HepG2 (cell line): ENCODE data around the gene UBE2H. TPM values are rescaled to one million over a fixed set of nuclear protein-coding genes. Genes with fewer than 3 reads are reported as not detected.
"Not testable (repeated sequence)": the region's sequence is repeated elsewhere in the genome, so short reads cannot be mapped to it uniquely, and the experiment has no call there.

ENCODE experiments used
- ATAC-seq: fragments of 200-7000 bp; cut with Tn5 transposase; 3 replicates; pipeline ENCODE4 v1.9.1; 2020; ENCODE audit warnings: mild to moderate bottlenecking, moderate library complexity
- BruUV-seq: library from RNA; stranded (reverse); fragments of 400-500 nt; replicated peaks from 2 replicates; lab custom pipeline; 2021; lab: Mats Ljungman, UMichigan
- CTCF ChIA-PET: fragments of 300-600 bp; formaldehyde crosslinking; extraction: SDS; loops from one replicate; lab custom pipeline; 2021; ENCODE audit warnings: low total read pairs, inconsistent platforms, low intra/inter-chr PET ratio; lab: Yijun Ruan, JAX
- POLR2A ChIA-PET: fragments of 350-600 bp; sonication (Branson Sonifier 250); formaldehyde crosslinking; loops from one replicate; lab custom pipeline; 2020; ENCODE audit warnings: antibody characterized with exemption, inconsistent platforms; lab: Yijun Ruan, JAX
- DNase-seq: peaks from one replicate; pipeline ENCODE4 v3.0.0-alpha.2; 2015; ENCODE audit warnings: low spot score
- FAIRE-seq: peaks from 3 replicates; lab custom pipeline; 2011; peaks lifted over from hg19 to GRCh38; lab: Jason Lieb, UNC
- H2AFZ ChIP-seq: one replicate; pipeline ENCODE4 v1.6.1; 2011; ENCODE audit warnings: low read length, inconsistent platforms
- H3K27ac ChIP-seq: fragments of 300-600 bp; 3 replicates; pipeline ENCODE4 v1.8.0; 2011; ENCODE audit warnings: mixed run types, mild to moderate bottlenecking, mixed read lengths, low read length, inconsistent platforms; ENCODE audit not compliant: insufficient read depth; ENCODE audit errors: extremely low read length
- H3K27me3 ChIP-seq, 2 experiments: fragments of 200-600 bp in 1 of 2; 2 replicates in 1 of 2; 3 replicates in 1 of 2; pipeline versions ENCODE4 v1.6.0 to v1.8.0; 2011; ENCODE audit warnings: low read length in 2 of 2, mild to moderate bottlenecking in 2 of 2, moderate library complexity in 2 of 2, inconsistent platforms in 1 of 2; ENCODE audit not compliant: insufficient read depth in 2 of 2, control insufficient read depth in 1 of 2
- H3K36me3 ChIP-seq, 2 experiments: fragments of 200-600 bp in 1 of 2; replicated peaks in 1 of 2; 2 replicates in 1 of 2; 3 replicates in 1 of 2; pipeline versions ENCODE4 v1.5.1 to v1.8.0; 2011; ENCODE audit warnings: low read length in 2 of 2, inconsistent platforms in 1 of 2; ENCODE audit not compliant: insufficient read depth in 2 of 2, control insufficient read depth in 1 of 2
- H3K4me1 ChIP-seq: 2 replicates; pipeline ENCODE4 v1.5.1; 2012; ENCODE audit warnings: low read length, inconsistent platforms; ENCODE audit not compliant: insufficient read depth
- H3K4me2 ChIP-seq: 2 replicates; pipeline ENCODE4 v1.6.0; 2011; ENCODE audit warnings: low read depth, low read length, inconsistent platforms
- H3K4me3 ChIP-seq, 3 experiments: fragments of 200-600 bp in 1 of 3; sonication (generic), shearing (Covaris generic) in 1 of 3; replicated peaks in 1 of 3; 2 replicates each; pipeline ENCODE4 v1.5.1; 2011 to 2016; ENCODE audit warnings: low read length in 3 of 3, inconsistent platforms in 2 of 3, low read depth in 2 of 3, mild to moderate bottlenecking in 2 of 3, control low read depth in 1 of 3, mixed read lengths in 1 of 3; ENCODE audit not compliant: insufficient read depth in 1 of 3
- H3K79me2 ChIP-seq: one replicate; pipeline ENCODE4 v1.6.1; 2011; ENCODE audit warnings: low read length, inconsistent platforms; ENCODE audit not compliant: insufficient read depth
- H3K9ac ChIP-seq: 2 replicates; pipeline ENCODE4 v1.6.0; 2011; ENCODE audit warnings: mild to moderate bottlenecking, low read depth, low read length, inconsistent platforms; ENCODE audit not compliant: insufficient read depth
- H3K9me3 ChIP-seq: 2 replicates; pipeline ENCODE4 v1.5.1; 2012; ENCODE audit warnings: mild to moderate bottlenecking, low read length
- H4K20me1 ChIP-seq: 2 replicates; pipeline ENCODE4 v1.6.0; 2011; ENCODE audit warnings: inconsistent platforms, mild to moderate bottlenecking, low read length, moderate library complexity; ENCODE audit not compliant: insufficient read depth
- MAFK ChIP-seq, 2 experiments: IDR thresholded peaks in 1 of 2; conservative IDR thresholded peaks in 1 of 2; 2 replicates each; pipeline ENCODE4 v1.6.1; 2011; ENCODE audit warnings: improper control_type of control experiment in 2 of 2, low read length in 2 of 2
- ZNF12 ChIP-seq: sonication (generic); formaldehyde crosslinking; IDR thresholded peaks from 2 replicates; pipeline ENCODE4 v1.5.0; 2020; ENCODE audit warnings: missing genetic modification reagents
- WGBS: methylation state at CpG from one replicate; pipeline ENCODE4 v1.1.6; 2017; ENCODE audit warnings: low lambda C conversion rate; 5-methylcytosine and 5-hydroxymethylcytosine counted together
- in situ Hi-C: cut with HindIII; loops from 2 replicates; pipeline ENCODE4 v1.10.0; 2017; ENCODE audit warnings: low pct_unique_long_range_greater_than_20kb; ENCODE audit not compliant: extremely low pct_ligation_motif_present
- intact Hi-C: fragments of 100-400 bp; cut with micrococcal nuclease; formaldehyde crosslinking; loops from one replicate; pipeline ENCODE4 v1.10.0; 2022; ENCODE audit not compliant: unreplicated experiment
- polyA plus RNA-seq, 8 experiments: library from polyadenylated mRNA; depleted of rRNA in 3 of 8; stranded (reverse) in 7 of 8; unstranded in 1 of 8; fragments of >200 nt; fragmentation: Illumina TruSeq in 4 of 8; extraction: Trizol in 4 of 8; gene quantifications; 2 replicates each; pipeline versions ENCODE4 v1.2.1 to v1.2.3, GENCODE V29; 2011 to 2016; ENCODE audit warnings: low read depth in 4 of 8, missing spikeins in 1 of 8, mixed read lengths in 1 of 8; ENCODE audit not compliant: insufficient read depth in 1 of 8
- total RNA-seq, 5 experiments: library from RNA; depleted of rRNA; stranded (reverse); fragments of >200 nt; fragmentation: Illumina TruSeq; extraction: Trizol; gene quantifications; 2 replicates each; pipeline ENCODE4 v1.2.3, GENCODE V29; 2016; ENCODE audit warnings: low read depth in 1 of 5

The UBE2H gene
- total and polyA plus RNA-seq, 2 of the 13 experiments (the other 11 are each of a cell fraction or from before 2014, with no cell fraction given) = 15.5 to 40.1 TPM

- ATAC-seq (no peak), FAIRE-seq (no peak), DNase-seq (no peak)
- in situ Hi-C loops = no loop called here
- H3K9ac ChIP-seq = no peak overlapping the region
- no TSS peak for BruUV-seq
- H3K27me3 ChIP-seq = no peaks in the 10 kb centered on the region
- H3K9me3 ChIP-seq = no peaks in the 10 kb centered on the region
- H3K4me2 ChIP-seq = no peak overlapping the region
- no peak overlapping the region for H3K4me3 ChIP-seq
- no peak for TF ChIP-seq ZNF12 (CRISPR knock-in tag)
- 0 out of 4 replicates have a peak, but pooled peaks have one; percentile 4 to 13 for TF ChIP-seq MAFK (conservative IDR thresholded peaks at IDR 0.05 in 1 of 2, IDR thresholded peaks at IDR 0.05 in 1 of 2; ENCODE audit: low read length in 2 of 2)
- H3K36me3 ChIP-seq = peaks cover 9 to 30% of the 10 kb centered on the region in 2 experiments; a peak in 4 of 5 replicates
- no peak overlapping the region for H3K27ac ChIP-seq
- H3K4me1 ChIP-seq = peaks cover 2% of the 10 kb centered on the region
- H4K20me1 ChIP-seq = no peaks in the 10 kb centered on the region
- no peak overlapping the region for H2AFZ ChIP-seq
- ChIA-PET POLR2A (no interaction called here), CTCF (no interaction called here)
- 94% methylated on average over 6 of the region's 6 CpGs for WGBS
- no peaks in the 10 kb centered on the region for H3K79me2 ChIP-seq
- intact Hi-C loops = no loop called here
Measured at GRCh38 chr7:129835569-129835968, 117.2 kb downstream of the UBE2H start.

- H3K4me2 ChIP-seq, H2AFZ ChIP-seq, ATAC-seq, H3K9ac ChIP-seq, CTCF ChIA-PET, H3K79me2 ChIP-seq, H3K4me3 ChIP-seq, H3K27me3 ChIP-seq, H3K9me3 ChIP-seq, FAIRE-seq, H3K27ac ChIP-seq, DNase-seq, H4K20me1 ChIP-seq, BruUV-seq, POLR2A ChIA-PET: not testable (repeated sequence)
- in situ Hi-C loops (loop anchor here (5.0 kb wide), 1 partner anchor 174 kb away; no protein-coding TSS in a partner anchor), intact Hi-C loops (loop anchor here (5.0 kb wide), 1 partner anchor 119 kb away; the partner anchor contains the start of gene UBE2H)
- 91% methylated on average over 6 of the region's 6 CpGs for WGBS
- Histone ChIP-seq H3K4me1 (peaks cover 13% of the 10 kb centered on the region), H3K36me3 (peaks cover 9 to 26% of the 10 kb centered on the region in 2 experiments; a peak in 4 of 5 replicates)
Measured at GRCh38 chr7:129833353-129833752, 119.4 kb downstream of the UBE2H start.
